ENCODE data around the gene SLC7A11.

Gene SLC7A11

GRCh38 chr4:138161351-138161750 is 80.8 kb downstream of the SLC7A11 start:
- no peak for DNase-seq

GRCh38 chr4:138158746-138159297 is 83.3 kb downstream of the SLC7A11 start:
- no peak for DNase-seq

- no peak for DNase-seq
Measured at GRCh38 chr4:138140879-138141278, 101.3 kb downstream of the SLC7A11 start.

- DNase-seq, result no peak
Measured at GRCh38 chr4:138138774-138139173, 103.4 kb downstream of the SLC7A11 start.

GRCh38 chr4:138135610-138136009 is 106.5 kb downstream of the SLC7A11 start:
- no peak for DNase-seq

GRCh38 chr4:138118270-138118669 is 123.9 kb downstream of the SLC7A11 start:
- no peak for DNase-seq

- no peak for DNase-seq
Measured at GRCh38 chr4:138115053-138115452, 127.1 kb downstream of the SLC7A11 start.

- no peak for DNase-seq
Measured at GRCh38 chr4:138114434-138114833, 127.7 kb downstream of the SLC7A11 start.
